Erythroblast (primary cell): ENCODE results near the gene ROPN1L.
"Not testable (repeated sequence)": the region's sequence is repeated elsewhere in the genome, so short reads cannot be mapped to it uniquely, and the experiment has no call there.

Experiments
- DNase-seq, 2 experiments: peaks; one replicate each; lab custom pipeline; 2025; lab: John Stamatoyannopoulos, UW
- GATA1 ChIP-seq: IDR thresholded peaks from 2 replicates; pipeline ENCODE4 v1.6.1; 2011; ENCODE audit warnings: low read depth, mild to moderate bottlenecking, control low read depth, low read length, moderate library complexity
- POLR2A ChIP-seq: IDR thresholded peaks from 2 replicates; pipeline ENCODE4 v1.6.1; 2011; ENCODE audit warnings: mild to moderate bottlenecking, low read length

ROPN1L gene

GRCh38 chr5:10500669-10501068, 59.0 kb downstream of the ROPN1L start:
- no peak for DNase-seq
- TF ChIP-seq GATA1 (no peak), POLR2A (no peak)

GRCh38 chr5:10501554-10502075, 59.9 kb downstream of the ROPN1L start:
- no peak for TF ChIP-seq POLR2A
- TF ChIP-seq GATA1, result no peak
- peak; percentile 38 to 66 for DNase-seq

DNA sequence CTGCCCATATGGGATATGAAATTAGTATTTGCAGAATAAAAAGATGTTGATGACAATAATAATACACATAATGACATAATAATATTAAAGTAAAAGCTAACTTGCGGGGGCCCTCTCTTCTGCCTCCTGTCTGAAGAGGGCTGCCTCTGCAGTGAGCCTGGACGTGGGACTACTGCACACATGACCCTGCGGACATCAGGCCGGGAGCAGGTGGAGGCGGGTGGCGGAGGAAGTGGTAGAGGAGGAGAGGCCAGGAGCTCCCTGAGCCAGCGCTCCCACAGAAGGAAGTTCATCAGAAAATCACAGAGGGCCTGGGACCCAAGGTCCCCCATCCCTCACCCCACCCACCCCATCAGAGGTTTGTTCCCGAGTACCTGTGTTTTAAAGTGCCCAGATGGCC, 60.5 kb downstream of the ROPN1L start:
- no peak for DNase-seq
- no peak for TF ChIP-seq GATA1
- no peak for TF ChIP-seq POLR2A

DNA sequence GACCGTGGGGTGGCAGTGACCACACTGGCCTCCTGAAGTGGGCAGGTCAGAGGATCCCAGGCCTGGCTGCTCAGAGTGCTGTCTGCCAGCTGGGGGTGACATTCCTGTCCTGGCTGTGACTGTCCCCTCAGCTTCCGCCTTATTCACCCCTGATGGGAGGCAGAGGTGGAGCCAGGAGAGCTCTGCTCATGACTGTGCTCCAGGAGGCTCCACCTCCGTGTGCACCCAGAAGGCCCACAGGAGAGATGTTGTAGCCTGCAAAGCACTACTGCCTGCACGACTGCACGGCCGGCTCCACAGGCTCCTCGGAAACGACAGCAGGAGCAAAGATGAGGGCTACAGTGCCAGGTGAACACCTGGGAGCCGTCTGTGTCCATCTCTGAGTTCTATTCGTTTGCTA, 60.9 kb downstream of the ROPN1L start:
- no peak for TF ChIP-seq POLR2A
- no peak for TF ChIP-seq GATA1
- peak in 1 of 2 experiments; percentile 19 for DNase-seq

- no peak for TF ChIP-seq POLR2A
- no peak for TF ChIP-seq GATA1
- DNase-seq, result no peak
Measured at GRCh38 chr5:10503321-10503720, 61.6 kb downstream of the ROPN1L start.

DNA sequence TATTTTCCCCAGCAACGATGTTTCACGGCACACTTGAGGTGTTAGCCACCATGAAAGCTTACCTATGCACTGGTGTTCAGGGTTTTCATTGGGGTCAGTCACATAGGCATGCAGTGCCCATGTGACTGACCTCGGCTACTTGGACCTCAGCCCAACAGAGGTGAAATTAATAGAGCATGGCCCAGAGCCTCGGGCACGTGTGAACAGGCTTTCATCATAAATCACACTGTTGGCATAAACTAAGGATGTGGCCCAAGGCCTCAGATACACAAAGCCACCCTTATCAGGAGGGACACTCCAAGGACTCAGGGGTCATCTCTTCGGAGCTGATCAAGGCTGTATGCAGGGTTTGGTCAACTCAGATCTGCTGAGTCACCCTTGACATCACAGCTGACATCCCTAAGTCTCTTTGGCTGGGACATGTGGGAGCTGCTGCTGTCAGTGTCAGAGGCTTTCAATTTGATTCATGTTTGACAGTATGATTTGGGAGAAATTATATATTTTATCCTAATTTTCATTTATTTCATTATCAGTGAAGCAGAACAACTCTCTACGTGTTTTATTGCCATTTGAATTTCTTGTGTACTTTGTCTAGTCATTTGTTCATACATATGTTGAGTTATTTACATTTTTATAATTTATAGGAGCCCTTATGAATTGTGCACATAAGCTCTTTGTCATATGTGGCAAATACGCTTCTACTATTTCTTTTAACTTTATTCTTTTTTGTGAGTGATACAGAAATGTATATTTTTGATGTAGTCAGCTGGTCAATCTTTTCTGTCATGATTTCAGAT, 62.5 kb downstream of the ROPN1L start:
- DNase-seq, result peak; percentile 86 to 91
- TF ChIP-seq POLR2A, result no peak
- no peak for TF ChIP-seq GATA1

DNA sequence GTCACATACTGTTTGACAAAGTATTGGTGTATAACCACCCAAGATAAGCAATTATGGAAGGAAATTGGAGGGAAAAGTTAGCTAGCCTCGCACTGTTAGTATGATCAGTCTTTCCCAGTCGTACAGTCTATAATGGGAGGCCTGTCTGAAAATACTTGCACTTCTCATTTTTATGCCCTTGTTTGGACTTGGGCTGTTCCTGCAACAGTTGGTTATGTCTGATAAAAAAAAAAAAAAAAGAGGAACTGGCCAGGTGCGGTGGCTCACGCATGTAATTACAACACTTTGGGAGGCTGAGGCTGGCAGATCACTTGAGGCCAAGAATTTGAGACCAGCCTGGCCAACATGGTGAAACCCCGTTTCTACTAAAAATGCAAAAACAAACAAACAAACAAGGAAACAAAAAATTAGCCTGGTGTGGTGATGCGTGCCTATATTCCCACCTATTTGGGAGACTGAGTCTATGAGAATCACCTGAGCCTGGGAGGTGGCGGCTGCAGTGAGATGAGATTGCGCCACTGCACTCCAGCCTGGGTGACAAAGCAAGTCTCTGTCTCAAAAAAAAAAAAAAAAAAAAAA, 63.9 kb downstream of the ROPN1L start:
- DNase-seq, result peak; percentile 43 to 53
- TF ChIP-seq POLR2A, result no peak
- no peak for TF ChIP-seq GATA1

- no peak for DNase-seq
- TF ChIP-seq GATA1 (no peak), POLR2A (no peak)
Measured at GRCh38 chr5:10506535-10506934, 64.9 kb downstream of the ROPN1L start.

- no peak for DNase-seq
- TF ChIP-seq POLR2A, result no peak
- TF ChIP-seq GATA1, result no peak
Measured at GRCh38 chr5:10507575-10508096, 66.0 kb downstream of the ROPN1L start.

DNA sequence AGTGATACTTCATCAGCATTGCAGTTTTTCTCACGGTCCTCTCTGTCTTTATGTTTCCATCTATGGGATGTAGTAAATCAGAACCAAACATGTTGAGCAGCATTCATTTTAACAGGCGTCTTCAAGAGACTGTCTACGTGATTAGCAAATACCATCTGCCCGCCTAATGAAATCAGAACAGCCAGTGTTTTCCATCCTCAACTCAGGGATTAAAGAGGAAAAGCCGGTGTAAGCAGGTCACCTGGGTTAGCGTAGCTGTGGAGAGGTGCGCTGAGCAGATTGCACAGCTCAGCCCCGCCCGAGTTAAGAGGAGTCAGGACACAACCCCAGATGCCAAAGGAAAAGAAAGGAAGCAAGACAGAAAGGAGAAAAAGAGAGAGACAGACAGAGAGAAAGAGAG, 67.9 kb downstream of the ROPN1L start:
- DNase-seq, result no peak
- no peak for TF ChIP-seq POLR2A
- TF ChIP-seq GATA1, result no peak

GRCh38 chr5:10511741-10512640, 70.3 kb downstream of the ROPN1L start:
- DNase-seq, result no peak
- TF ChIP-seq POLR2A, result no peak
- no peak for TF ChIP-seq GATA1

GRCh38 chr5:10513501-10514442, 72.1 kb downstream of the ROPN1L start:
- TF ChIP-seq POLR2A (no peak), GATA1 (no peak)
- no peak for DNase-seq

DNA sequence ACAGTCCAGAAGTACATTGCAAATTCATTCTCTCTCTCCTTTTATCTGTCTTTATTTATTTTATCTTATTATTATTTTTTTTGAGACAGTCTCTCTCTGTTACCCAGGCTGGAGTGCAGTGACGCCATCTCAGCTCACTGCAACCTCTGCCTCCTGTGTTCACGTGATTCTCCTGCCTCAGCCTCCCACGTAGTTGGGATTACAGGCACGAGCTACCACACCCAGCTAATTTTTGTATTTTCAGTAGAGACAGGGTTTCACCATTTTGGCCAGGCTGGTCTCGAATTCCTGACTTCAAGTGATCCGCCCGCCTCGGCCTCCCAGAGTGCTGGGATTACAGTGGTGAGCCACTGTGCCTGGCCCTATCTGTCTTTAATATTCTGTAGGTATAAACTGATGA, 72.9 kb downstream of the ROPN1L start:
- not testable (repeated sequence) for DNase-seq
